ENCODE measurements around the gene KCNJ9.

KCNJ9 gene

GRCh38 chr1:160056648-160057169 is 24.6 kb upstream of the KCNJ9 start:
- no peak for DNase-seq (ENCODE audit: low spot score)
- TF ChIP-seq CTCF (IDR thresholded peaks at IDR 0.05), result no peak
- H3K4me3 ChIP-seq, result no peak overlapping the region
- no peak overlapping the region for H3K27ac ChIP-seq

GRCh38 chr1:160058087-160058486 is 23.3 kb upstream of the KCNJ9 start:
- Histone ChIP-seq H3K27ac (no peak overlapping the region), H3K4me3 (no peak overlapping the region)
- TF ChIP-seq CTCF (IDR thresholded peaks at IDR 0.05), result no peak
- no peak for DNase-seq (ENCODE audit: low spot score)

GRCh38 chr1:160061369-160062229 is 19.7 kb upstream of the KCNJ9 start:
- H3K4me3 ChIP-seq, result no peak overlapping the region
- no peak overlapping the region for H3K27ac ChIP-seq
- DNase-seq (ENCODE audit: low spot score), result peak; percentile 52
- no peak for TF ChIP-seq CTCF (IDR thresholded peaks at IDR 0.05)

- H3K27ac ChIP-seq, result no peak overlapping the region
- H3K4me3 ChIP-seq, result no peak overlapping the region
- peak; percentile 57 for DNase-seq (ENCODE audit: low spot score)
- TF ChIP-seq CTCF (IDR thresholded peaks at IDR 0.05), result no peak
Observed at GRCh38 chr1:160062230-160062532, 19.2 kb upstream of the KCNJ9 start.

- H3K4me3 ChIP-seq, result no peak overlapping the region
- no peak for DNase-seq (ENCODE audit: low spot score)
- TF ChIP-seq CTCF (IDR thresholded peaks at IDR 0.05), result no peak
- H3K27ac ChIP-seq, result no peak overlapping the region
Observed at GRCh38 chr1:160063176-160063575, 18.2 kb upstream of the KCNJ9 start.

GRCh38 chr1:160064164-160064563 is 17.2 kb upstream of the KCNJ9 start:
- H3K27ac ChIP-seq, result no peak overlapping the region

More at GRCh38 chr1:160064164-160064563, 17.2 kb upstream of the KCNJ9 start:
- H3K4me3 ChIP-seq, result no peak overlapping the region
- no peak for DNase-seq (ENCODE audit: low spot score)
- TF ChIP-seq CTCF (IDR thresholded peaks at IDR 0.05), result no peak
